HCEC 1CT (cell line): Measurements from ENCODE around the gene CCDC188.

Experiments used
- DNase-seq: peaks from one replicate; pipeline ENCODE4 v3.0.0-alpha.2; 2017

Gene CCDC188

GRCh38 chr22:20131859-20132685 is 18.8 kb downstream of the CCDC188 start:
- DNase-seq = no peak

- DNase-seq = no peak
These were observed 19.3 kb downstream of the CCDC188 start, which contains the start of gene ZDHHC8 for GRCh38 chr22:20131597-20131858. TSS of gene ZDHHC8 (plus strand) at chr22:20131804. CDS start at chr22:20131948, 144 bp downstream.

GRCh38 chr22:20130731-20131596 is 19.9 kb downstream of the CCDC188 start:
- peak; percentile 47 for DNase-seq

GRCh38 chr22:20130319-20130718 is 20.5 kb downstream of the CCDC188 start:
- no peak for DNase-seq

- DNase-seq = no peak
These were observed 21.2 kb downstream of the CCDC188 start for GRCh38 chr22:20129747-20130014.

- DNase-seq = peak; percentile 21
These were observed 21.7 kb downstream of the CCDC188 start for GRCh38 chr22:20128902-20129746.

GRCh38 chr22:20128619-20128901 is 22.3 kb downstream of the CCDC188 start:
- DNase-seq = no peak

GRCh38 chr22:20127869-20128618 is 22.8 kb downstream of the CCDC188 start:
- DNase-seq = no peak

GRCh38 chr22:20127318-20127868 is 23.5 kb downstream of the CCDC188 start:
- DNase-seq = no peak

- no peak for DNase-seq
These were observed 24.4 kb downstream of the CCDC188 start for GRCh38 chr22:20126284-20127029.

GRCh38 chr22:20125201-20126174 is 25.4 kb downstream of the CCDC188 start:
- DNase-seq = no peak

GRCh38 chr22:20124083-20124787 is 26.6 kb downstream of the CCDC188 start:
- no peak for DNase-seq

- no peak for DNase-seq
These were observed 27.3 kb downstream of the CCDC188 start for GRCh38 chr22:20123366-20124082.

- DNase-seq = no peak
These were observed 28.9 kb downstream of the CCDC188 start for GRCh38 chr22:20121856-20122415.

GRCh38 chr22:20118300-20119020 is 32.4 kb downstream of the CCDC188 start:
- DNase-seq = no peak

- peak; percentile 31 for DNase-seq
These were observed 33.1 kb downstream of the CCDC188 start for GRCh38 chr22:20117633-20118299.

- DNase-seq = peak; percentile 98
These were observed 33.8 kb downstream of the CCDC188 start, which contains the start of gene TRMT2A for GRCh38 chr22:20116951-20117632. TSS of gene TRMT2A (minus strand) at chr22:20117226. CDS start at chr22:20116906, 320 bp downstream.
